GM11168 (cell line): ENCODE measurements around the gene DCTN3.

Experiments used
- in situ Hi-C: fragments of 300-500 bp; cut with MboI; formaldehyde crosslinking; loops from one replicate; pipeline ENCODE4 v1.12.0; 2022; ENCODE audit warnings: low sequenced_read_pairs; ENCODE audit not compliant: unreplicated experiment

Gene DCTN3

DNA sequence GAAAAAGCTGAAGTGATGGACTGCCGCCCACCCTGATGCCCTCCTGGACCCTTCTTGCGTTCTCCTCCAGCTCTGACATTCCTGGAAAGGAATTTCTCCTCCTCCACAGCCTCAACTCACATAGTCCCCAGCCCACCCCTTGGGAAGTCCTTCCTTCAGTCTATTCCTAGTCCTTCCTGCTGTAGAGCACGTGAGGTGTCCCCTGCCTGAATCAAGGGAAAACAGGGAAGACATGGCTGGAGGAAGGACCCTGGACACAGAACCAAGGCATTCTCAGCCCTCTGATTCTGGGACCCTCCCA, 4.8 kb upstream of the DCTN3 start:
- in situ Hi-C loops = no loop called here

DNA sequence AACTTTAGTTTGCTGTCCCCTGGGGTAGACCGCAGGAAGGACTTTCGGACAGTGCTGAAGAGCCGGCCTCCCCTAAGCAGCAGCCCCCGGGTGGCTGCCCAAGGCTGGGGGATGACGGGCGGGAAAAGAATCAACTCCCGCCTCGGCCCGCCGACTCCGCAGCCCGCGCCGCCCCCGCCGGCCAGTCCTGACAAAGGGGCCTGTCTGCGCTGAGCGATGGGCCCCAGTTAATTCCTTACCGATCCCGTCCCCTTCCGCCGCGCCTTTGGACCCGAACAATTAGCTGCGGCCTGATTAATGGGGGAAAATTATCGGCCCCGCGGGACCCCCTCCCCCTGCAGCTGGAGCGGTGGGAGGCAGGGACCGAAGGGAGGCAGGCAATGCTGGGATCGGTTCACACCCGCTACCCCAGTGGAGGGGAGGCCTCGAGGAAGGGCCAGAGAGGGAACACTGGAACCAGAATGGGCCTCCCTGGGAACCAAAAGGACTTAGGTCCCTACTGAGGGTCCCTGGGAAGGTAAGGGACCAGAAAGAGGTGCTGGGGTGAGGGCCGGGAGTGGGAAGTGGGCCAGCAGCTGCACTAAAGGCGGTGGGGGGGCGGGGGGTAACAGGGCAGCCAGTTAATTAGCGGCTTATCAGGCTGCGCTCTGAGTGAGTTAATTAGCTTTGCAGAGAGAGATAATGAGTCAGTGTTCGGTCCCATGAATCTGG, 4.3 kb upstream of the DCTN3 start:
- in situ Hi-C loops = no loop called here

DNA sequence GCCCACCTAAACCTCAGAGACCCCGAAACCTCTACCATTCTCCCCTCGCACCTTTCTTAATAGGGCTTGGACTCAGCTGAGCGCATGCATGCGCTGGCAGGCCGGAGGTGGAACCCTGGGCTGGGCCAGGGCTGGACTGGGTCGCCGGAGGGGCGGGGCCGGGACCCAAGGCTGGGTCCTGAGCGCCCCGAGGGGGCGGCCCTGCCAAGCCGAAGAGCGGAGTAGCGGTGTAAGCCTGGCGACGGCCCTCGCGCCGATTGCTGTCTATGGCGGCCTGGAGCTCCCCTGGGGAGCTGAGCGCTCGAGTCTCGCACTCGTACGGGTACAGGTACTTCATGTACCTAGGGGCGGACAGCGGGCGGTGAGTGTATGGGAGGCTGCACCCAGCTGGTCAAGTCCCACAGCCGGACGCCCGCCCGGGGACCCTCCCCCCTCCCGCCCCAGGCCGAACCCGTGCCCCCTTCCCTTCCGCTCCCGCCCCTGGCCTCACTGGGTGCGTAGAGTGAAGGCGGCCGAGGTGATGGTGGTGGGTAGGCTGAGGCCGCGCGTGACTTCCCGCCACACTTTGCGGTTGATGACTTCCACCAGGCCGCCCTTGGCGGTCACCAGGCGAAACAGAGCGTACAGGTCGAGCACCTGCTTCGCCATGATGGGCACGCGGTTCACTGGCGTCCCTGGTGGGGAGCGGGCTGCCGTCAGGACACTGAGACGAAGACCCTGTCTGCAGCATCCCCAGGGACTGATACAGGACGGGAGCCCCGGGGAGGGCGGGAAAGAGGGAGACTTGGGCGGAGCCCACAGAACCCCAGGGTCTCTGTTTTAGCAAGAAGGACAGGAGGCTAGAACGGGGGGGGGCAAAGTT, 3.3 kb upstream of the DCTN3 start:
- in situ Hi-C loops = no loop called here

DNA sequence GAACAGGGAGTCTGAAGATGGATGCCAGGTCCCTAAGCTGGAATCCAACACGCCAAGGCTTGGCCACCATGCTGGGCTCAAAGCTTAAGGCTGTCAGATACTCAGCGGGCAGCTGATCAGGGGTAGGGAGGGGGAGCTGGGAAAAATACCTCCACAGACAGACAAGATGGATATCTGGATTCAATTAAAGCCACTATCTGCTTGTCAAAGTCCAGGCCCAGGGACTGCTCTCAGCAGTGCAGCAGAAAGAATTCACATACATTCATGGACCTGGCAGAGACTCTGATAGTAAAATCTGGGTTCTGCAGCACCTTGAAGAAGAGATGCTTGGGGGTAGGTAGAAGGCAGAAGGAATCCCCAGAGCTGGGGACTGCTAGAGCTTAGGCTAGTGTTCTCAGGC, 5.2 kb downstream of the DCTN3 start:
- in situ Hi-C loops = no loop called here

DNA sequence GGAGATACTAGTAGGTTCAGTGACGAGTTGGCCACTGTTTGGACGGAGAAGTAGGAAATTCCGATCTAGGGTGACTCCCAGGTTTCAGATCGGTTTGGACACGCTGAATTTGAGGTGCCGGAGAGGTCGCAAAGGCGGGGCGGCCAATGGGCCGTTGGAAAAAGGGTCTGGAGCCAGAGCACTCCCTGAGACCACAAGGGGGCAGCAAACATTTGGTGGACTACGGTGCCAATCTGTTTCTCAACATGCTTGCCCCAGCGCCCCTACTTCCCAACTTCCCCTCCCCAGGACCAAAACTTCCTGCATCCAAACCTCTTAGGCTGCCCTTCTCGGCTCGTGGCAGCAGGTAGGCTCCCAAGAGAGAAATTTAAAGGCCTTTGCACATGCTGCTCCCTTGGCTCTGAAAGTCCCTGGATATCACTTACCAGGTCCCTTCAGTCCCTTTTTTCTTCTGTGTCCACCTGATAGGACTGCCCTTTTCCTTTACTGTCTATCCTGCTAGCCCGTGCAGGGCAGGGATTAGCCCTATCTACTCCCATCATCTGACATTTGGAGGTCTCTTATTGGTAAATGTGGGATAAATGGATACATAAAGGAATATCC, 7.4 kb downstream of the DCTN3 start:
- in situ Hi-C loops = no loop called here

DNA sequence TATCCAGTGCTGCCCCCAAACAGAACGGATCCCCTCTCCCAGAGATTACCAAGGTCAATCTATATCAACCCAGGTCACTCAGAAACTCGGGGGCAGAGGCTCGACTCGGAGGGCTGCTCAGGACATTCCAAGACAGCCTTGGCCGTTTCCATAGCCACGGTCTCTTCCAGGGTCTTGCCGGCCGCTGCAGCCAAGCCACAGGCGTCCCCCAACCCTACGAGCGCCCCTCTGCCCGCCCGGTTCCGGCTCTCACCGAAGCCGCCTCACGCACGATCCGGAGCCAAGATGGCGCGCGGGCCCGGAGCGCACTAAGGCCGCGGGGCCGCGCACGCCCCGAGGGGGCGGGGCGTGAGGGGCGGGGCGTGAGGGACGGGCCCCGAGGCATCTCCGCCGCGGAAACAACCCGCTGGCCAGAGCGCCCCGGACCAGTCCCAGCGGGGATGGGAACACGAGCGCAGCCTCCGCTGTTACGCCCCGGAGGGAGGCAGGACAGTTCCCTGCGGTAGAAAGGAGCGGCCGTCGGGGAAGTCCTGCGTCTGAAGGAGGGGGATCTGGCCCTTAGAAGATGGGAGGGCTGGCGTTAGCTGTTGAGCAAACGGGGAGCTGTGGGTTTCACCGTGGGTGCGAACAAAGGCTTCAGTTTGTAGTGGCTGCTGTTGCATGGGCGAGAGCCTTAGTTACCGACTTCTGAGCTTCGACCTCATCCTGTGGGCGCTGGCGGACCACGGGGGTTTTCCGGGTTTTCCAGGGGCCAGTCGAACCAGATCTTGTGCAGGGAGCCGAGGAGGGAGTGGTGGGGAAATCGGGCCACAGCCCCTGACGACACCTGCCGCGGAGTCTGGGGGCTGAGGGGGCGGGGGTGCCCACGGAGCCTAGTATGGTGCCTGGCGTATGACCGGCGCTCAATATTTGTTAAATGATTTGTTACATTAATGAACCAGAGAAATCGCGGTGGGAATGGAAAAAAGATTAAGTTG, 8.2 kb downstream of the DCTN3 start, which contains the start of gene RPP25L:
Gene RPP25L (minus strand): TSS at position 287 of the 977 bp plus-strand sequence. CDS start 801 bp downstream, outside the sequence.
- in situ Hi-C loops = no loop called here

DNA sequence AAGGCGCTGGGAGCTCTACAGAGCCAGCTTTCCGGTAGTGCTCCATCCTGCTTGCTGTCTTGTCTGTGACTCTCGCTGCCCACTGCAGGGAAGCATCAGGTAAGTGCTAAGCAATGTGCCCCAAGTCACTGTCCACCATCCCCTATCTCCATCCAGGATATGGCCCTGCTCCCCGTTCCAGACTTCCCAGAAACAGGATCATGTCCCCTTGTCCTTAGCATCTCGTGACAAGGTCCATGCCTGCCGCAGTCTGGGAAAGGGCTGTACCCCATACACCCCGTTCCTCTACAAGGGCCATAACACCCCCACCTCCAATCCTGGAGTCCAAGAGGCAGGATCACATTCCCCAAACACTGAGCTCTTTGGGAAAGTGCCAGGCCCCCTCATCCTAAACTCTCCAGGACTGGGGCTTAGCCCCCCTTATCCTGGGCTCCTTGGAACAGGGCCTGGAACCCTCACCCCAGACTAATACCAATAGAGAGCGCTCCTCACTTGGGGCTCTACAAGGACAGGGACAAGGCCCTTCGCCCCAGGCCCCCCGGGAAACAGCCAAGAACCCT, 9.0 kb downstream of the DCTN3 start:
- in situ Hi-C loops = no loop called here

DNA sequence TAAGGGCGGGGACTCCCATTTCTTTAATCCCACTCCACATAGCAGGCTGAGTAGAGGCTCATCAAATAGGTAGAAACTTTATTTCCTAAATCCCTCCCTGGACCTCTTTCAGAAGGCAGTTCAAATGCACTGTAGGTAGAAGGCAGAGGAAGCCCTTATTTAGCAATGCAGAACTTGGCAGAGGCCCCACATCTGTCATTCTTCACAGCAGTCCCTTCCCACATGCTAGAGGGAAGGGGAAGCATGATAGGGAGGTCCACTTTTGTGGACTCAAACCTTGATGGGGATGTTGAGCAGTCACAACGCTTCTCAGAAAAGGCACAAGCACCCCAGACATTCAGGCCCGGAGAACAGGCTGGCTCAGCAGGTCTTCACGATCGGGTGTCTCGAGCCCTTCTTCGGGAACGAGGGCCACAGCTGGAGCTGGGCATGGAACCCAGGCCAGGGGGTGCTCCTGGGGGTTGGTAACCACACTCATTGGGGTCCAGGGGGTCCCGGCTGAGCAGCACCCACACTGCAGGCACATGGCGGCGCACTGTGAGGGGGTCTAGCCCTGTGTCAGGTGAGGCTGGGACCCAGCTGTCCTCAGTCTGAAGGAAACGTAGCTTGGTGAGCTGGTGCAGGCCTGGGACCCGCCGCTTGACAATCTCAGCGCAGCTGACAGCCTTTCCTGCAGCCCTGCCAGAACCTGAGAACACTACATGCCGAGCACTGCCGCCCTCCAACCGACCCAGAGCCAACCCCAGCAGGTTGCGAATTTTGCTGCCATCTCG, 9.7 kb downstream of the DCTN3 start:
- in situ Hi-C loops = no loop called here

DNA sequence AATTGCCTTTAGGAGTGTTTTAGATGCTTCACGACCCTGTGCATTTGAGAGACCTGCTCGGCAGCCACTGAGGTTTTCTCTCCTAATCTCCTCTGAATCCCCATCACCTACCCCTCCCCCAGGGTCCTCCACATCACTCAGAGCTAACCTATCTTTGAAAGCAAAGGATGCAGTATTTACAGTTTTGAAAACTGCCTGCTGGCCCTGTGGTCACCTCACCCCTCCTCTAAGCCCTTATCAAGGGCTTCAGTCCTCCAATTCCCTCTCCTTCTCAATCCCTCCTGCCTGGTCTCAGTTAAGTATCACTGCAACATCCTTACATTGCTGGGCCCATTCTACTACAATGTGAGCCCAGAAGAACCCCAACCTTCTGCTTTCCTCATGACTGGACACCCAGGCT, 13.0 kb downstream of the DCTN3 start:
- in situ Hi-C loops = loop anchor here (10.0 kb wide), 1 partner anchor 183 kb away; no protein-coding TSS in a partner anchor

DNA sequence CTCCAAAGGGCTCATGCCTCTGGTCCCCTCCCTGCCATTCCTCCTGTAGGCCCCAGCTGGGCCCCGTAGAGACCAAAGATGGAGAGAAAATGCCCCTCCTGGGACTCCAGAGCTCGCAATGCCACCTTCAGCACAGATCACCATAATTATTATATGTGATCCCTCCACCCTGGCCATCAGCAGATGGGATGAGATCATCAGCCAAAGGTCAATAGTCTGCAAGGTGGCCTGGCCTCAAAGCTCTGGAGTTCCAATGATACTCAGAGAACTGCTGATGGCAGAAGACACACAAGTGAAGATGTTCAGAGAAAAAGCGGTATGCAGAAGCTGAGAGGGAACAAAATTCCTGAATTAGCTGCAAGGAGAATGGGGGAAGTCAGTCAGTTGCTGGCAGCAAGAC, 13.4 kb downstream of the DCTN3 start:
- in situ Hi-C loops = loop anchor here (10.0 kb wide), 1 partner anchor 182 kb away; no protein-coding TSS in a partner anchor

DNA sequence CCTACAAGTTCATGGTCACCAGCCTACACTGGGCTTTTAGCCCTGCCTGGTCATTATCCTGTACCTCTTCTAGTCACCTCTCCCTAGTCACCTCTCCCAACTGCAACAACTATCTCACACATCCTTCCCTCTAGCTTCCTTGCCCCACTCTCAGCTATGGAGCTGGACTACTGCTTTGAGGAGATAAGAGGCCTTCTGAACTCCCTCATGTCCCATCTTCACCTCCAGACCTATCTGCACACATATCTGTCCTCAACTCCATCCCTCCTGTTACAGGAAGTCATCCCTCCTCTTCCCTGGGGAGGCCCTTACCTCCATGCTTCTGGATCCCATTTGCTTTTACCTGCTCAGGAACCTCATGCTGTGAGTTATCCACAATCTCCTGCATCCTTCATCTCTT, 14.1 kb downstream of the DCTN3 start:
- in situ Hi-C loops = loop anchor here (10.0 kb wide), 1 partner anchor 181 kb away; no protein-coding TSS in a partner anchor

DNA sequence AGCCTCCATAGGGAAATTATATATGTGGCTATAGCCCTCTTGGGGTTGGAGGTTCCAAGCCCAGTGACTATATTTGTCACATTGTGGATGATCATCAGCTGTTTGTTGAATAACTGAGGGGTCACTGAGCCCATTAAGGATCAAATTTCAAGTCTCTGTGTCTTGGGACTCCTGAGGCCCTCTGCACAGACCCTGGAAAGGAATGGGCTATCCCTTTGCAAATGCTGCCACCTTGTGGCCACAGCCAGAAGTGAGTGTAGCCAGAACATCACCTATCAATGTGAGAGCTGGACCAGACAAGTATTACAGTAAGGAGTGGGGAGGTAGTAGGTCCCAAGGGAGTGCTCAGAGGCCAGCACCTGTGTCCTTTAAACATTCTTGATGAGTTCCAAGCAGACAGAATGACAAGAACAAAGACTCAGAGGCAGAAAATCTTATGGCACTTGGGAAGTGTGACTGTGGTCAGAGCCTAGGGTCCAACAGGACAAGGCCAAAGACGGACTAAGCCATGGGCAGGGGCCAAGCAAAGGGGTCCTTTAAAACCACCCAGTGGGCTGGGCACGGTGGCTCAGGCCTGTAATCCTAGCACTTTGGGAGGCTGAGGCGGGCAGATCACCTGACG, 16.6 kb downstream of the DCTN3 start:
- in situ Hi-C loops = loop anchor here (10.0 kb wide), 1 partner anchor 179 kb away; no protein-coding TSS in a partner anchor

DNA sequence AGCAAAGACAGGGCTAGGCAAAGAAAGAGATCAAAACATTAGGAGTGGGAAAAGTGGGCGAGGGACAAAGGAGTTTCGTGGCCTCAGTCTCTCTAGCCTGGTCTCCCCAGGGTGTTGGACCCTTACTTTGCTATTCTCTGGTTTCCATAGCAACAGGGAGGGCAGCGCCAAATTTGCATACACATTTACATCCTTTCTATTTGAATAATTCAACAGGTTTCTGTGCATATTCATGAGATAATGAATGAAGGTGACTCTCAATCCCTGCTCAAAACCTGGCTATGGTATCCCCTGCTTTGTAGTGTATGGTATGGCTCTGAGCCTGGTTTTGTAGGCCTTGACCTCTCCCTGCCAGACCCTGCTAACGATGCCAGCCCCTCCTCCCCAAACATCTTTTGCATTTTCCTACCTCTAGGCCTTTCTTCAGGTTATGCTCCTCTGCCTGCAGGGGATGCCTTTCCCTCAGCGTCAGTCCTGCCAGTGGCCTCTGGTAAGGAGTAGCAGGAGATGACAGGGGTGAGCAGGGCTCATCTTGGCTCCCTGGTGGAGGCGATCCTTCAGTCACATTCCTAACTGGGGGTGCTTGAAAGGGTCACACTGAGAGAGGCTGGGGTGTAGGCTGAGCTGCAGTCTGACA, 18.2 kb downstream of the DCTN3 start:
- in situ Hi-C loops = loop anchor here (10.0 kb wide), 1 partner anchor 177 kb away; no protein-coding TSS in a partner anchor

DNA sequence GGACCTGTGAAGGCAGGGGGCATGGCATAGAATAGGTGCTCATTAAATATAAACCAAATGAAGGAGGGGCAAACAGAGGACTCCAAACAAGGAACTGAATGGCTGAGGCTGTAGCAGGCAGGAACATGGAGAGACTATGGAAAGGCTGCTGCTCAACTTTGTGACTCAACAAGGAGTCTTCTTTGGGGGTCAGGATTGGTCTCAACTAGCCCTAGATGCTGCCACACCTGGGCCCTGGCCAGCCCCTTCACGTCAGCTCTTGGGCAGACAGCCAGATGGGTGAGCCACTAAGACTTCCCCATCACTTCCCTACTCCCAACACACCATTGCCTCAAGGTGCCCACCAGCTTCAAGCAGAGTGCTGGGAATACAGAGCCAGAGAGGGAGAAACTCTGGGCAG, 19.4 kb downstream of the DCTN3 start:
- in situ Hi-C loops = loop anchor here (10.0 kb wide), 1 partner anchor 176 kb away; no protein-coding TSS in a partner anchor

DNA sequence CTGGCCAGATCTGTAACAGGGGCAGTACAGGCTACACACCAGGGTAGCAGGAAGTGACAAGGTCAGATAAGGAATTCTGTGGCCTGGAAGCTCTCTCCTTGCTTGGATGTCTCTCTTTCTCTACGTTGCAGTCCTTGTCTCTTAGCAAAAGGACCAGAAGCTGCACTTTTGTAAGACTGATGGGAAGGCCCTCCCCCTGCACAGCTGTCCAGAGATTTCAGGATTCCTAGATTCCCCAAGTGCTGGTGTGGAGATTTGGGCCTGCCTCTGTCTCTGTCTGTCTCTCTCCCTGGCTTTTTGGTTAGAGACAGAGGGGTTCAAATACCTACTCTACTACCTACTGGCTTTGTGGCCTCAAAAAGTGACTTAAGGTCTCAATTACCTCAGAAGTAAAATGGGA, 20.7 kb downstream of the DCTN3 start:
- in situ Hi-C loops = loop anchor here (5.0 kb wide), 1 partner anchor 47 kb away; no protein-coding TSS in a partner anchor

DNA sequence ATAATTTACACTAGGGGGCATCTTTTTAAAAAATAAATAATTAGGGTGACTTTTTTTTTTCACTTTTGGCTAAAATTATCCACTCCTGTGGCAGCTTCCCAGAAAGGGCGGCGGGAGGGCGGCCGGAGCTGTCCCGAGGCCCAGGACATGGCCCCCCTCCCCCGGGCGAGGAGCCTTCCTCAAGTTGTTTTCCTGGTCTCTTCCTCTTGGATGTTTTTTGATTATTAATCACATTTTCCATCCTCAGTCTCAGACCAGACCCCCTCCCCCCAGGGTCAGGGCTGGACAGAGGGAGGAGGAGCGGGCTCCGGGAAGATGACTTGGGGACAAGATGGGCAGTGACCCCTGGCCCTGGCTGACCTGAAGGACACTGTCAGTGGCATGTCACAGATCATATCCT, 26.1 kb downstream of the DCTN3 start:
- in situ Hi-C loops = no loop called here

DNA sequence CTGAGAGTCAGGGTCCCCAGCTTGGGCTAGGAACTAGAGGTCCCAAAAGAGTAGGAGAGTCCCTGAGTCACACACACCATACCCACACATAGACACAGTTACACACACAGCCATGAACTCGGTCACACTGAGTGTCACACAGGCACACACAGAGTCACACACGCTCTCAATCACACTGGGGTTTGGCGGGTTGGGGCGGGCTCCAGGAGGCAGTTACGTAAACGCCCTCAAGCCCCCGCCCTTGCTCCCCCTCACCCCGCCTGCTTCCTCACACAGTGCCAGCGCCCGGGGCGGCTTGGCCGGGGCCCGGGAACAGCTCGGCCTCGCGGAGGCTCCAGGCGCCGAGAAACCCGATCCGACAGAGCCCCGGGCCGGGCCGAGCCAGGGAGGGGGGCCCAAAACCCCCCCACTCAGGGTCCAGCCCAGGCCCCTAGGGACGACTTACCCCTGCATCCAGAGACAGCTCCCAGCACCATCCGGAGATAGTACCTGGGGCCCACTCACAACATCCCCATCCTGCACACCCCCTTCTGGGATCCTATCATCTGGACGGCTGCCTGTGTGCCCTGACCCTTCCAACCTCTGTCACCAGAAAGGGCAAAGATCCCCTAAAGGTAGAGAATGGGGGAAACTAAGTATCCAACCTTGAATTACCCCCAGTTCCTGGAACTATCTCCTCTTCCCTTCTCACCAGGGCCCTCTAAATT, 27.2 kb downstream of the DCTN3 start:
- in situ Hi-C loops = no loop called here
